Astrocyte (in vitro differentiated cells and primary cell): ENCODE measurements around the gene ADCY5. TPM values are rescaled to one million over a fixed set of nuclear protein-coding genes. Genes with fewer than 3 reads are reported as not detected.

Source experiments
- DNase-seq: peaks from one replicate; pipeline ENCODE4 v3.0.0-alpha.2; 2010; ENCODE audit warnings: low read depth
- FAIRE-seq: peaks from 2 replicates; lab custom pipeline; 2011; peaks lifted over from hg19 to GRCh38; lab: Jason Lieb, UNC
- H2AFZ ChIP-seq: 2 replicates; pipeline ENCODE4 v1.6.0; 2012; ENCODE audit warnings: low read depth, low read length, inconsistent platforms
- H3K27ac ChIP-seq: 2 replicates; pipeline ENCODE4 v1.5.1; 2011; ENCODE audit warnings: low read depth, low read length, inconsistent platforms
- H3K27me3 ChIP-seq: 2 replicates; pipeline ENCODE4 v1.6.0; 2011; ENCODE audit warnings: low read length, inconsistent platforms; ENCODE audit not compliant: insufficient read depth
- H3K36me3 ChIP-seq: 2 replicates; pipeline ENCODE4 v1.5.1; 2011; ENCODE audit warnings: low read length, inconsistent platforms; ENCODE audit not compliant: insufficient read depth
- H3K4me1 ChIP-seq: 2 replicates; pipeline ENCODE4 v1.5.1; 2011; ENCODE audit warnings: low read length, inconsistent platforms; ENCODE audit not compliant: insufficient read depth
- H3K4me2 ChIP-seq: 2 replicates; pipeline ENCODE4 v1.6.0; 2012; ENCODE audit warnings: low read length, inconsistent platforms
- H3K4me3 ChIP-seq: 2 replicates; pipeline ENCODE4 v1.5.1; 2011; ENCODE audit warnings: low read depth, mild to moderate bottlenecking, low read length, inconsistent platforms; ENCODE audit not compliant: insufficient read depth
- H3K79me2 ChIP-seq: 2 replicates; pipeline ENCODE4 v1.6.0; 2012; ENCODE audit warnings: mild to moderate bottlenecking, low read length, inconsistent platforms; ENCODE audit not compliant: insufficient read depth
- H3K9ac ChIP-seq: 2 replicates; pipeline ENCODE4 v1.6.0; 2012; ENCODE audit warnings: mild to moderate bottlenecking, low read length, inconsistent platforms
- H3K9me3 ChIP-seq: 2 replicates; pipeline ENCODE4 v1.5.1; 2012; ENCODE audit warnings: low read depth, mild to moderate bottlenecking, low read length, inconsistent platforms; ENCODE audit not compliant: insufficient read depth
- H4K20me1 ChIP-seq: 2 replicates; pipeline ENCODE4 v1.6.0; 2012; ENCODE audit warnings: low read length, inconsistent platforms; ENCODE audit not compliant: insufficient read depth
- H3K27ac Mint-ChIP-seq: one replicate; pipeline ENCODE4 v1.8.0; 2021; ENCODE audit warnings: mild to moderate bottlenecking, mixed read lengths; ENCODE audit not compliant: unreplicated experiment
- H3K27me3 Mint-ChIP-seq: one replicate; pipeline ENCODE4 v1.8.0; 2021; ENCODE audit warnings: low read depth, mixed read lengths; ENCODE audit not compliant: unreplicated experiment
- H3K36me3 Mint-ChIP-seq: one replicate; pipeline ENCODE4 v1.8.0; 2021; ENCODE audit warnings: low read depth, mixed read lengths; ENCODE audit not compliant: unreplicated experiment
- H3K4me1 Mint-ChIP-seq: one replicate; pipeline ENCODE4 v1.8.0; 2021; ENCODE audit warnings: low read depth, mixed read lengths; ENCODE audit not compliant: unreplicated experiment
- H3K4me3 Mint-ChIP-seq: one replicate; pipeline ENCODE4 v1.8.0; 2021; ENCODE audit warnings: mild to moderate bottlenecking, moderate library complexity, mixed read lengths; ENCODE audit not compliant: unreplicated experiment
- H3K9me3 Mint-ChIP-seq: one replicate; pipeline ENCODE4 v1.8.0; 2021; ENCODE audit warnings: mild to moderate bottlenecking, mixed read lengths; ENCODE audit not compliant: unreplicated experiment
- EZH2 ChIP-seq: IDR thresholded peaks from 2 replicates; pipeline ENCODE4 v1.6.1; 2012; ENCODE audit warnings: mild to moderate bottlenecking, low read length, inconsistent platforms; ENCODE audit not compliant: insufficient read depth
- total RNA-seq: library from RNA; stranded (reverse); gene quantifications from 2 replicates; pipeline ENCODE4 v1.2.1, GENCODE V29; 2021
- TF ChIP-seq, protein P1 (sequence below): IDR thresholded peaks from 2 replicates; pipeline ENCODE4 v1.5.1; 2011; ENCODE audit warnings: low read depth, mild to moderate bottlenecking, inconsistent platforms, low read length, moderate library complexity; ENCODE audit not compliant: insufficient read depth

Gene ADCY5
- total RNA-seq, 1 donor from 2014 or later = 1.2 TPM

DNA sequence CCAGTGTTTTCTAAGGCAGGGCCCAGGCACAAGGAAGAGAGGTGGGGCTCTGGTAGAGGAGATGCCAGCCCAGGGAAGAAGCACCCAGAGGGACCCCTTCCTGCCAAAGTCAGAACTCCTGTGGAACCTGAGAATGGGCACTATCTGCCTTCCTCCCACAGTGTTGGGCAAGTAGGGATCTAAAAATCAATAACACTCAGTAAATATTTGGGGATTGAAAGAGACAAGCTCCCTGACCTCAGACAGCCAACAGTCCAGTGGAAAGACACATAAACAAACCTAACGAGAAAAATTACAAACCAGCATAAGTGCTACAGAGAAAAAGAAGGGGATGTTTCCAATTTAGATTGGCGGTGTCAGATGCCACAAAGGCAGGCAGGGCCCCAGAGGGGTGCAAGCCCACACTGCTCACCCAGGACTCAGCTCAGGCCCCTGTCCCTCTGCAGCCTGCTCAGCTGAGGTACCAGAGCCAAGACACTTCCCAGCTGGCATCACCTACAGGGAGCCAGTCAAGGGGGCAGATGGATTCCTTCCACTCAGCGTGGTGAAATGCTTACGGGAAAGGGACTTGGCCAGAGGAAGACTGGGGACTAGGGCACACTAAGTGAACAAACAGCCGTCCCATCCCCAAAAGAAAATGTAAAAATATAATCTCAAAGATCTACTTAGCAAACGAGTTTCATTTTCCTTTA, 15.9 kb downstream of the ADCY5 start:
- no peak overlapping the region for H2AFZ ChIP-seq
- no peaks in the 10 kb centered on the region for H3K79me2 ChIP-seq
- no peak overlapping the region for H3K4me3 ChIP-seq
- H3K27me3 Mint-ChIP-seq = peaks cover 57% of the 10 kb centered on the region
- H3K36me3 ChIP-seq = no peaks in the 10 kb centered on the region
- H3K4me2 ChIP-seq = no peak overlapping the region
- no peak overlapping the region for H3K4me3 Mint-ChIP-seq
- no peaks in the 10 kb centered on the region for H3K36me3 Mint-ChIP-seq
- TF ChIP-seq, protein P1, sequence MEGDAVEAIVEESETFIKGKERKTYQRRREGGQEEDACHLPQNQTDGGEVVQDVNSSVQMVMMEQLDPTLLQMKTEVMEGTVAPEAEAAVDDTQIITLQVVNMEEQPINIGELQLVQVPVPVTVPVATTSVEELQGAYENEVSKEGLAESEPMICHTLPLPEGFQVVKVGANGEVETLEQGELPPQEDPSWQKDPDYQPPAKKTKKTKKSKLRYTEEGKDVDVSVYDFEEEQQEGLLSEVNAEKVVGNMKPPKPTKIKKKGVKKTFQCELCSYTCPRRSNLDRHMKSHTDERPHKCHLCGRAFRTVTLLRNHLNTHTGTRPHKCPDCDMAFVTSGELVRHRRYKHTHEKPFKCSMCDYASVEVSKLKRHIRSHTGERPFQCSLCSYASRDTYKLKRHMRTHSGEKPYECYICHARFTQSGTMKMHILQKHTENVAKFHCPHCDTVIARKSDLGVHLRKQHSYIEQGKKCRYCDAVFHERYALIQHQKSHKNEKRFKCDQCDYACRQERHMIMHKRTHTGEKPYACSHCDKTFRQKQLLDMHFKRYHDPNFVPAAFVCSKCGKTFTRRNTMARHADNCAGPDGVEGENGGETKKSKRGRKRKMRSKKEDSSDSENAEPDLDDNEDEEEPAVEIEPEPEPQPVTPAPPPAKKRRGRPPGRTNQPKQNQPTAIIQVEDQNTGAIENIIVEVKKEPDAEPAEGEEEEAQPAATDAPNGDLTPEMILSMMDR = no peak
- TF ChIP-seq EZH2 = no peak
- H3K9me3 ChIP-seq = no peaks in the 10 kb centered on the region
- no peak overlapping the region for H3K27ac ChIP-seq
- no peaks in the 10 kb centered on the region for H4K20me1 ChIP-seq
- H3K9me3 Mint-ChIP-seq = peaks cover 1% of the 10 kb centered on the region
- H3K9ac ChIP-seq = no peak overlapping the region
- H3K27me3 ChIP-seq = peaks cover 34% of the 10 kb centered on the region
- no peaks in the 10 kb centered on the region for H3K4me1 Mint-ChIP-seq
- no peak overlapping the region for H3K27ac Mint-ChIP-seq
- DNase-seq = no peak
- H3K4me1 ChIP-seq = no peaks in the 10 kb centered on the region
- FAIRE-seq = no peak

DNA sequence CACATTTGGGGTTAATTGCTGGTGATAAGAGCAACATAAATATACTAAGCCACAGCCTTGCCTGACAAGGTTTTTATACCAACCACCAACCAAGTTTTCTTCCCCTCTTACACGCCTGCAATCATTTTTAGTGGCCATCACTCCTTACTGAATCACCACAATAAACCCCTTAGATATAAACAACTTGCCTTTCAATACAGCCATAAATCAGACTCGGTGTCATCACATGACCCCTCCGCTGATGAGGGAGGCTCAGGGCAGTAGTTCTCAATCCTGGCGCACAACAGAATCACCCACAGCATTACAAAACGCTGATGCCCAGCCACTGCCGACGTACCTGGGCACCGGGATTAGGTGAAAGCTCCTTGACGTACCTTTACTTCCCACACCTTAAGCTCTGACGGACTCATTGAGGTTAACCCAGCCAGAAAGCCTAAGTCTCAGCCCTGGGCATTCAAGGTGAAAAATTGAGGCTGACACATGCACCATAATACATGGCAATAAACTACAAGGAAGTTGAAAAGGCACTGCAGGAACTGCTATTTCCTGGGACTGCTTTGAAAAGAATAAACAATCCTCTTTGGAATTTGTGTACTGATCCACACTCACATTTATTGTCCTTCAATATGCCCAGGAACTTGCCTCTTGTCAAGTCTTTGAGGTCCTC, 17.1 kb downstream of the ADCY5 start:
- Histone ChIP-seq H3K27ac (no peak overlapping the region), H3K9ac (no peak overlapping the region), H3K9me3 (no peaks in the 10 kb centered on the region), H3K36me3 (no peaks in the 10 kb centered on the region), H3K4me3 (no peak overlapping the region), H3K79me2 (no peaks in the 10 kb centered on the region), H3K4me1 (no peaks in the 10 kb centered on the region), H2AFZ (no peak overlapping the region), H3K27me3 (peaks cover 39% of the 10 kb centered on the region), H3K4me2 (no peak overlapping the region), H4K20me1 (no peaks in the 10 kb centered on the region)
- peak; percentile 1 for DNase-seq
- Mint-ChIP-seq H3K27ac (no peak overlapping the region), H3K4me3 (no peak overlapping the region), H3K4me1 (no peaks in the 10 kb centered on the region), H3K27me3 (peaks cover 56% of the 10 kb centered on the region), H3K36me3 (no peaks in the 10 kb centered on the region), H3K9me3 (peaks cover 1% of the 10 kb centered on the region)
- TF ChIP-seq EZH2 = no peak
- TF ChIP-seq, protein P1 = no peak
- no peak for FAIRE-seq
